HEK293 (cell line): ENCODE data around the gene EIF2AK2.

Source experiments
- CTCF ChIA-PET: fragments of 350-600 bp; formaldehyde crosslinking; extraction: SDS; loops from one replicate; lab custom pipeline; 2021; ENCODE audit warnings: antibody characterized with exemption; lab: Yijun Ruan, JAX
- POLR2A ChIA-PET: fragments of 300-600 bp; formaldehyde crosslinking; extraction: SDS; loops from one replicate; lab custom pipeline; 2020; ENCODE audit warnings: antibody characterized with exemption, inconsistent platforms; lab: Yijun Ruan, JAX
- H3K27ac ChIP-seq: fragments of 200-500 bp; sonication (Bioruptor generic); 2 replicates; pipeline ENCODE4 v1.5.1; 2014; ENCODE audit warnings: low read depth, low read length, control low read depth, inconsistent platforms; ENCODE audit errors: extremely low read depth
- H3K36me3 ChIP-seq, 2 experiments: fragments of 200-500 bp in 1 of 2; sonication (Bioruptor generic) in 1 of 2; 1 replicate in 1 of 2; 2 replicates in 1 of 2; pipeline ENCODE4 v1.5.1; 2014 to 2017; ENCODE audit warnings: inconsistent platforms in 2 of 2, low read length in 2 of 2; ENCODE audit not compliant: control insufficient read depth in 2 of 2, insufficient read depth in 1 of 2
- H3K4me1 ChIP-seq: fragments of 200-500 bp; sonication (Bioruptor generic); 2 replicates; pipeline ENCODE4 v1.5.1; 2014; ENCODE audit warnings: mild to moderate bottlenecking, low read length, inconsistent platforms; ENCODE audit not compliant: control insufficient read depth, insufficient read depth
- H3K4me3 ChIP-seq: 2 replicates; pipeline ENCODE4 v1.5.1; 2011; ENCODE audit warnings: low read depth, mild to moderate bottlenecking, control low read depth, low read length, moderate library complexity
- H3K9me3 ChIP-seq: fragments of 200-500 bp; sonication (Bioruptor generic); 2 replicates; pipeline ENCODE4 v1.5.1; 2014; ENCODE audit warnings: low read depth, low read length, inconsistent platforms; ENCODE audit not compliant: control insufficient read depth, insufficient read depth
- ATF2 ChIP-seq: fragments of 450-650 bp; formaldehyde crosslinking; IDR thresholded peaks from 2 replicates; pipeline ENCODE4 v1.5.1; 2016; ENCODE audit warnings: missing biosample characterization, missing genetic modification characterization, low read depth
- GLIS2 ChIP-seq: fragments of 450-650 bp; formaldehyde crosslinking; IDR thresholded peaks from 2 replicates; pipeline ENCODE4 v1.5.1; 2016; ENCODE audit warnings: missing biosample characterization, missing genetic modification characterization
- KLF17 ChIP-seq: fragments of 450-650 bp; formaldehyde crosslinking; IDR thresholded peaks from 2 replicates; pipeline ENCODE4 v1.5.1; 2016; ENCODE audit warnings: missing biosample characterization, missing genetic modification characterization
- KLF8 ChIP-seq: fragments of 450-650 bp; formaldehyde crosslinking; IDR thresholded peaks from 2 replicates; pipeline ENCODE4 v1.5.1; 2016; ENCODE audit warnings: missing biosample characterization, missing genetic modification characterization
- KLF9 ChIP-seq: fragments of 450-650 bp; formaldehyde crosslinking; IDR thresholded peaks from 2 replicates; pipeline ENCODE4 v1.5.1; 2016; ENCODE audit warnings: missing biosample characterization, missing genetic modification characterization, low read depth
- MEIS1 ChIP-seq: sonication (generic); formaldehyde crosslinking; IDR thresholded peaks from 2 replicates; pipeline ENCODE4 v1.8.1; 2022; ENCODE audit warnings: missing genetic modification reagents, mild to moderate bottlenecking, borderline replicate concordance
- PRDM6 ChIP-seq: fragments of 450-650 bp; formaldehyde crosslinking; IDR thresholded peaks from 2 replicates; pipeline ENCODE4 v1.5.1; 2017; ENCODE audit warnings: missing biosample characterization, missing genetic modification characterization
- YY2 ChIP-seq: fragments of 450-650 bp; formaldehyde crosslinking; IDR thresholded peaks from 2 replicates; pipeline ENCODE4 v1.5.1; 2016; ENCODE audit warnings: missing biosample characterization, missing genetic modification characterization
- ZBTB1 ChIP-seq: fragments of 450-650 bp; formaldehyde crosslinking; IDR thresholded peaks from 2 replicates; pipeline ENCODE4 v1.5.1; 2016; ENCODE audit warnings: missing biosample characterization, missing genetic modification characterization
- ZBTB6 ChIP-seq: fragments of 450-650 bp; formaldehyde crosslinking; IDR thresholded peaks from 2 replicates; pipeline ENCODE4 v1.5.1; 2017; ENCODE audit warnings: missing biosample characterization, missing genetic modification characterization
- ZIC2 ChIP-seq: fragments of 450-650 bp; formaldehyde crosslinking; IDR thresholded peaks from 2 replicates; pipeline ENCODE4 v1.5.1; 2016; ENCODE audit warnings: missing biosample characterization, missing genetic modification characterization
- ZNF169 ChIP-seq: fragments of 450-650 bp; formaldehyde crosslinking; IDR thresholded peaks from 2 replicates; pipeline ENCODE4 v1.5.1; 2016; ENCODE audit warnings: missing biosample characterization, missing genetic modification characterization
- ZNF398 ChIP-seq: fragments of 450-650 bp; formaldehyde crosslinking; IDR thresholded peaks from 2 replicates; pipeline ENCODE4 v1.5.1; 2017; ENCODE audit warnings: missing biosample characterization, missing genetic modification characterization
- ZNF510 ChIP-seq: fragments of 450-650 bp; formaldehyde crosslinking; IDR thresholded peaks from 2 replicates; pipeline ENCODE4 v1.5.1; 2018; ENCODE audit warnings: mild to moderate bottlenecking, missing genetic modification characterization, missing biosample characterization; ENCODE audit not compliant: insufficient replicate concordance
- ZNF518A ChIP-seq: fragments of 450-650 bp; formaldehyde crosslinking; conservative IDR thresholded peaks from 2 replicates; pipeline ENCODE4 v1.5.1; 2016; ENCODE audit warnings: low read depth, missing biosample characterization, missing genetic modification characterization
- ZNF544 ChIP-seq: fragments of 450-650 bp; formaldehyde crosslinking; IDR thresholded peaks from 2 replicates; pipeline ENCODE4 v1.5.0; 2017; ENCODE audit warnings: missing biosample characterization, missing genetic modification characterization
- ZNF629 ChIP-seq: fragments of 450-650 bp; formaldehyde crosslinking; IDR thresholded peaks from 2 replicates; pipeline ENCODE4 v1.5.1; 2017; ENCODE audit warnings: missing biosample characterization, missing genetic modification characterization
- ZNF670 ChIP-seq: fragments of 450-650 bp; formaldehyde crosslinking; IDR thresholded peaks from 2 replicates; pipeline ENCODE4 v1.5.1; 2016; ENCODE audit warnings: missing biosample characterization, missing genetic modification characterization, low read depth
- ZNF707 ChIP-seq: fragments of 450-650 bp; formaldehyde crosslinking; IDR thresholded peaks from 2 replicates; pipeline ENCODE4 v1.5.1; 2016; ENCODE audit warnings: missing biosample characterization, missing genetic modification characterization
- ZNF830 ChIP-seq: fragments of 450-650 bp; IDR thresholded peaks from 2 replicates; pipeline ENCODE4 v1.5.0; 2018; ENCODE audit warnings: missing biosample characterization, missing genetic modification characterization, low read depth, mild to moderate bottlenecking, moderate library complexity
- ZSCAN4 ChIP-seq: fragments of 450-650 bp; formaldehyde crosslinking; IDR thresholded peaks from 2 replicates; pipeline ENCODE4 v1.5.1; 2017; ENCODE audit warnings: missing biosample characterization, missing genetic modification characterization

Gene EIF2AK2

GRCh38 chr2:37102588-37102987 is 54.2 kb downstream of the EIF2AK2 start:
- no peak overlapping the region for H3K27ac ChIP-seq
- CTCF ChIA-PET = interaction anchor here (0.6 kb wide), 1 partner anchor 21 kb away, joined by 3 read pairs; no protein-coding TSS in a partner anchor
- H3K9me3 ChIP-seq = no peaks in the 10 kb centered on the region
- peaks cover 44 to 70% of the 10 kb centered on the region in 2 experiments for H3K36me3 ChIP-seq
- TF ChIP-seq ZNF670 (tag by site-specific recombination) (no peak), PRDM6 (tag by site-specific recombination) (no peak), KLF8 (no peak), YY2 (tag by site-specific recombination) (no peak), ZNF169 (tag by site-specific recombination) (no peak), GLIS2 (tag by site-specific recombination) (no peak), ZIC2 (no peak), ZSCAN4 (tag by site-specific recombination) (no peak), MEIS1 (CRISPR knock-in tag) (no peak), ATF2 (no peak), ZNF707 (tag by site-specific recombination) (no peak), ZNF830 (no peak), KLF17 (tag by site-specific recombination) (no peak), ZNF510 (no peak), KLF9 (tag by site-specific recombination) (no peak), ZNF629 (tag by site-specific recombination) (no peak), ZBTB1 (tag by site-specific recombination) (no peak)
- H3K4me1 ChIP-seq = no peaks in the 10 kb centered on the region
- POLR2A ChIA-PET = interaction anchor here (1.2 kb wide), 1 partner anchor 18 kb away, joined by 5 read pairs; the partner anchor contains the start of genes GPATCH11 and HEATR5B
- H3K4me3 ChIP-seq = no peak overlapping the region

GRCh38 chr2:37100054-37100453 is 56.7 kb downstream of the EIF2AK2 start:
- H3K27ac ChIP-seq = no peak overlapping the region
- no peaks in the 10 kb centered on the region for H3K4me1 ChIP-seq
- H3K4me3 ChIP-seq = no peak overlapping the region
- no peaks in the 10 kb centered on the region for H3K9me3 ChIP-seq
- ChIA-PET CTCF (no interaction called here), POLR2A (no interaction called here)
- H3K36me3 ChIP-seq = peaks cover 34 to 69% of the 10 kb centered on the region in 2 experiments
- no peak for TF ChIP-seq ZBTB6 (tag by site-specific recombination)
- TF ChIP-seq ZNF398 (tag by site-specific recombination) = no peak
- no peak for TF ChIP-seq ZNF518A (tag by site-specific recombination)
- no peak for TF ChIP-seq ZNF544 (tag by site-specific recombination)
